ENCODE measurements around the gene PNKP.
A peak's percentile ranks its signal among the peaks of the same experiment; 100 is the strongest.

PNKP gene

DNA sequence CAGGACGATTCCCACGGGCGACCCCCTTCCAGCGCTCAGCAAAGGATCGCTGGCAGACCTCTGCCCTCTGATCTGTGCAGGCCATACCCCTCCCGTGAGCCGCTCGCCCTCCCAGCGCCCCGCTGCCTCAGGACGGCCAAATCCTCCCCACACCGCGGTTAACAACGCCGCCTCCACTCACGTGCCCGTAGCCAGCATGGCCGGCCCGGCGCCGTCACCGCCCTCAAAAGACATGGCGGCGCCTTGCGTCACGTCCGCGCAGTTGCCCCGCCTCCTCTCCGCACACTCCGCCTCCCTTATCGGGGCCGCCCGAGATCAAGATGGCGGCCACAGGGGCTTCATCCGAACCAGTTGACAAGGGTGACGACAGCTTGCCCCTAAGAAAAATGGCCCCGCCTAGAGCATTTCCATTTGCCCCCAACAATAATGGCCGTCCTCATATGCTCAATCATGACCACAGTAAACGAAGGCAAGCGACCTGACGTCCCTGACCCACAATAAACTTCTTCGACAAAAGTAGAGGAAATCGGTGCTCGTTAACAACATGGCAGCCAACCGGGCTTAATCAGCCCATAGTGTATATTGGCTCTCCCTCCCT lies 9.1 kb upstream of the PNKP start:
- peak overlapping the region; percentile 98 for H3K4me3 ChIP-seq (ENCODE audit: low read depth, low read length)

DNA sequence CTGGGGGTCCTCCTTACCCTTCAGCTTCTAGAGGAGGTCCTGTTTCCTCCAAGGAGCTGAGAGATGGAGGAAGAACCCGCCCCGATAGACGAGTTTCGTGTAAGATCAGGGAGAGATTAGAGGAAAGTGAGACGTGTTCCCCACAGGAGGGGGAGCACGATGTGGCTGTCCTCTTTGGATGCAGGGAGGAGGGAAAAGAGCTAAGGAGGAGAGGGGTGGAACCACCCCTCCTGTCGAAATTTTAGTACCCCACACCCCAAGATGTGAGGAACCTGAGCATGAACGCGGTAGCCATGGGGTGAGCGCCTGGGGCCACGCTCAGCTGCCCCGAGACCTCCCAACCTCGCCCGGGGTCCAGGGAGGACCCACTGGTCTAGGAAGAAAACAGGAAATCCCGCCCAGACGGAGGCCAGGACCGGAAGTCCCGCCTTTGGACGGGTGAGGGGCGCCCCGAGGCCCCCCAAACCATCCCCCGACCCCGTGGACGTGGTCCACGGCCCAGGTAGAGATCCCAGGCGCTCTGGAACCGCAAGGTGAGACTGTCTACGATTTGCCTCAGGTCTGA lies 8.6 kb upstream of the PNKP start:
- peak overlapping the region; percentile 98 for H3K4me3 ChIP-seq (ENCODE audit: low read depth, low read length)

DNA sequence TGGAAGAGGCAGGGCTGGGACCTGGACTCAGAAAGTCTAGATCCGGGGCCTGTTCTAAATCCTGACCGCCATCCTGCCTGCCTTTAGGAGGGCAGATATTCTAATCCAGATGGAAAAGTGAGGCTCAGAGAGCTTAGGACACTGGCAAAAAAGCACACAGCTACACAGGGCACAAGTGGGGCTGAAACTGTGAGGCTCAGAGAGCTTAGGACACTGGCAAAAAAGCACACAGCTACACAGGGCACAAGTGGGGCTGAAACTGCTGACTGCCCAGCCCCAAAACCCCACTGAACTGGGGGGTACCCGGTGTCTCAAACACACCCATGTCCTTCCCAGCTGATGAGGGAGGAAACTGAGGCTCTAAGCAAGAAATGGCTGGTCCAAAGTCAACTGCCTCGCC lies 7.8 kb upstream of the PNKP start:
- peak overlapping the region; percentile 98 for H3K4me3 ChIP-seq (ENCODE audit: low read depth, low read length)

DNA sequence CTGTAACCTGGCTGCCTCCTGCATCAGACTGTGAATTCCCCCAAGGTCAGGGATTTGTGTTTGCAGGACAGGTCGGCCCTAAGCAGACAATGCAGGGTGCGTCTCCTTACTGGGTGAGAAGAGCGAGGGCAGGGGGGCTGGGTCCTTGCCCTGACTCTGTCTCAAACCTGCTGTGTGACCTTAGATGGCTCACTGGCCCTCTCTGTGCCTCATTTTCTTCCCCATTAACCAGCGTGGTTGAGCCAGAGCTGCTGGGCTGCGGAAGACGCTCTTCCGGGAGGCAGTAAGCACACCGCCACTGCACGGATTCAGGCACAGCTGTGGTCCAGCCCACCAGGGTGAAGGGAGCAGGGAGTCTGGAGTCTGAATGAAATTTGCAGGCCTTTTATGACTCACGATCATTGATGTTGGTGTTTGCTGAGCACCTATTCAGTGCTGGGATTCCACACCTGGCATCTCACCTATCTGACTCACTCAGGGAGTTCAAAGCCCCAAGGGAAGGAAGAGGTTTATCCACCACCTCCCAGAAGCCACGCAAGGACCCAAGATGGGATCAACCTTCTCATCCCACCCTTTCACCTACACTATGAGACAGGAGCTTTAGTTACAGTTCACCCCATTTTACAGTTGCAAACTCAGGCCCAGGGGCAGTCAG lies 7.3 kb upstream of the PNKP start:
- H3K4me3 ChIP-seq (ENCODE audit: low read depth, low read length), result no peak overlapping the region

DNA sequence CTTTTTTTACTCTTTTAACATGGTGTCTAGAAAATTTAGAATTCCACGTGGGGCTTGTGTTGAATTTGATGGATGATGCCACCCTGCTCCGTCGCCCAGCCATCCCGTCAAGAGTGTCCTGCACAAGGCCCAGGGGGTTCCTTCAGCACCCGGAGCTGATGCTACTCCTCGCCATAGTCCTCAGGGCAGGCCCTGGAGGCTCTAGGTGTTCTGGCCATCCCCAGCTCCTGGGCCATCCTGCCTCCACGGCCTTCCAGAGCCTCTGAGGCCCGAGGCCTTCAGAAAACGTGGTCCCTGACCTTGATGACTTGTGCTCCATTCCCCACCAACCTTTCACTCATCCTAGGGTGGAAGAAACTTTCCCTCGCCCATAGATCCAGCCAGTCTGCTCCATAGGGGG lies 6.5 kb upstream of the PNKP start:
- no peak overlapping the region for H3K4me3 ChIP-seq (ENCODE audit: low read depth, low read length)

DNA sequence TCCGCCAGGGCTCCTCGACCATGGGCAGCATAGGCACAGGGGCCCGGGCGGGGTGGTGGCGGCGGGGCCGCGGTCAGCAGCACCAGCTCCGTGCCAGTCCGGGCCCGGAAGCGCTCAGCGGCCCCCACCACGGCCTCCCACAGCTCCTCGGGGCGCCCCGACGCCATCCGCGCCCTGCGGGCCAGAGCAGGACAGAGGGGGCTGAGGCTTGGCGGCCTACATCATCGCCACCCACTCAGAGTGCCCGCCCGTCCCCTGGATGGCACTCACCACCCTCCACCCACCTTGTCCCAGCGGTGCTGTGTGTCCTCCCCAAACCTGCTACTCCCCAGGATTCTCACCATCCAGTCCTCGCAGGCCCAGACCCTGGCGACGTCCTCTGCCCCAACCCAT lies 5.7 kb upstream of the PNKP start:
- H3K4me3 ChIP-seq (ENCODE audit: low read depth, low read length), result no peak overlapping the region

DNA sequence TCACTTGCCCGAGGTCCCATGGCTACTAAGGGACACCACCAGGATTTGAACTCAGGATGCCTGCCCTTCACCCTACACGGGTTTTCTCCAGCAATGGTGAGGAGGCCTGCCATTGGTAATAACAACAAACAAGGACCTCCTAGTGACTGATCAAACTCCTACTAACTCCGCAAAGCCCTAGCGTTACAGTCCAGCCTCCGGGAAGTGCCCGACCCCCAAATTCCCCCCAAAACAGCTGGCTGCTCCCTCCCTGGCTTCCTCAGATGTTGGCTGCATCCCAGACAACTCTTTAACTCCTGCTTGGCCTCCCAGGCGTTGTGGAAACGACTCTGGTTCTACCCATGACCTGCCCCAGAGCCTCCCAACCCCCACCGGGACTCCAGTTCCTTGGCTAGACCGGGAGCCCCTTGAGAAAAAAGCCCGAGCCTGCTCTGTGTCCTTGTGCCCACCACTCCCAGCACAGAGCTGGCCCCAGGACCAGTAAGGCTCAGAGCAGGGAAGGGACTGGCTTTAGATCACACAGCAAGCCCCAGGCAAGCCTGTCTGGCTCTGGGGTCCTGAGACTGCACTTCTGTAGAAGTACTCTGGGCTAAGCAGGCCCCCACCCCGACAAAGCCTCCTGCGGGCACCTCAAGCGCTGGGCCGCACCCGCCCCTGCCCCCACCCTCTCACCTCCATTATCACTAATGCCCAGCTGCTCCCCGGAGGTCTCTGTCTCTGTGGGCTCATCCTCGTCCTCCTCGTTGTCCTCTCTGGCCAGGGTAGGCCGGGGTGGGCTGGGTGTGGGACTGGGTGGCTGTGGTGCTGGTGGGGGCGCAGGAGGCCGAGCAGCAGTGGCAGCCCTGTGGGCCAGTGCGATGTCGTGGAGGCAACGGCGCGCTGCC lies 5.1 kb upstream of the PNKP start:
- H3K4me3 ChIP-seq (ENCODE audit: low read depth, low read length), result no peak overlapping the region

DNA sequence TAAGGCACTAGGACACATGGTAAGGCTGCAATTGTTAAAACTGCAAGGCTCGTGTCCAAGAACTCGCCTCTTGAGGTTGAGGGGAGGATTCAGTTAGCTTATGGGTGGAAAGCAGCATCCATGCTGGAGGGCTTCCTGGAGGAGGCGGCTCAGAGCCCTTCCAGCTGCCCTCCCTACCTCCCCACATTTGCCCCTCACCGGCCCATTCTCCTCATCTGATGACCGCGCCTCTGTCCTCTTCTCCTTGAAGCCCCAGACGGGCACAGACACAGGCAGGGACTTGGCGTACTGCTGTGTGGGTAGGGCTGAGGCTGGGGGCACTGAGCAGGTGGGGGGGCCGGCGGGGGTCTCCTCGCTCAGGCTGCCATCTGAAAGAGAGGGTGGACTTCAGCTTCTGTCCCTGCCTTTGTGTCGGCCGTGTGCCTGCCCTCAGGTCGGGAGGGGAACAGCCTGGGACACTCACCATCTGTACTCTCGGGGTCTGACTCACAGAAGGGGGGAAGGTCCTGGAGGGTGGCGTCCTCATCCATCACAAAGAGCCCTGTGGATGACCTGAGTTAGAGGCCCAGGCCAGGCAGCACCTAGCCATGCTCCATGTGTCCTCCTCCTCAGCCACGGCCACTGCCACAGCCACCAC lies 4.1 kb upstream of the PNKP start:
- no peak overlapping the region for H3K4me3 ChIP-seq (ENCODE audit: low read depth, low read length)

DNA sequence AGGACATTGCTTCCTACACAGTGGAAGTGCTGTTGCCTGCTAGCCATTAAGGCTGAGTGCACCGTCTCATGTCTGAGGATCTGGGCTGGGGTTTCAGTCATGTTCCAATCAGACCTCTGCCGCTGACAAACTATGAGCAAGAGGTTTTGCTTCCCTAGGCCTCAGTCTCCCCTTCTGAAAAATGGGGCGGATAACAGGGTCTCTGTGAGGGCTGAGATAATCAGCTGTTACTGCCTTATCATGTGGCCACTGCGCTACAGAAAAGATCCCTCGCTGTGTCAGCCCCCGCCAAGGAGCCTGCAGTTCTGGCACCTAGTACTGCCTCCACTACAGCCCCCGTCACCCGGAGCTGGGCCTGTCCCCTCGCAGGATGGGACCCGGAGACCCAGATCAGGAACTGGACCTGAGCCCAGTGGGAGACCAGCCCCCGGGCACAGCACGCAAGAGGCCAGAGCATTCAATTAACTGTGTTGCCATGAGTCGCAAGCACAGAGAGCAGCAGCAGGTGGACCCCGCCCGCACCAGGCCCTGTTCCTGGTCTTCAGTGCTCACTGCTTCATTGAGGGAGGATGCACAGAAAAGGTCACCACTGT lies 3.0 kb upstream of the PNKP start:
- H3K4me3 ChIP-seq (ENCODE audit: low read depth, low read length), result peak overlapping the region; percentile 54

DNA sequence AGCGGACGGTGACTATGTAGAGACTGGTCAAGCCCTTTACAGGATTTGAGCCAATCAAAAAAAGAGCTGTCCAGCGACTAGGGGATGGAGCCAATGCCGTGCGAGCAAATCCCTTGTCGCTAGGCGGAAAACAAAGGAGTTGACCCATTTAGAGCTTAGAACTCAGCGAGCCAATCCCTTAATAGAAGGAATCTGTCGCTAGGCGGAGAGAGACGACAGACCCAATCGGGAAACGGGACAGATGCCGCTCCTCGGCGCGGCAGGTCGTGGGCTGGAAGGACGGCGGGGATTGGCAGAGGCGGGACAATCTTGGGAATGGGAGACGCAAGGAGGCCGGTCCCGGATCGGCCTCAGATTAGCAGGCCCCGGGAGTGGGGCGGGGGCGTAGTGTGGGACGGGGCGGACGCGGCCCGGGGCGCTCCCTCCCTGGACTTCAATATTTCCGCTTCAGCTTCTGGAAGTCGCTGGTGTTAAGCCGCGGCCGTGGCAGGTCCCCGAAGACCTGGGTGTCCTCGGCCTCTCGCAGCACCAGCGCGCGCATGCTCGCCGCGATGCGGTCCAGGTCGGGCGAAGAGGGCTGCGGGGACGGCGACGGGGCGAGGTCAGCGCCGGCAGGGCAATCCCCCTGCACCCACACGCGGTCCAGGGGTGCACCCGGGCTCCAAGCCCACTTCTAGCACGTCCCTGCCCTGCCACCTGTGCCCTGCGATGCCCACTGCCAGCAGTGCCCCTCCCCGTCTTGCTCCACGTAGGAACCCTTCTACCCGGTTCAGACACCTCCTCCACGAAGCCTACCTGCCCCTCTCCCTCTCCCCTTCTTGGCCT lies 2.3 kb upstream of the PNKP start:
- peak overlapping the region; percentile 54 for H3K4me3 ChIP-seq (ENCODE audit: low read depth, low read length)

DNA sequence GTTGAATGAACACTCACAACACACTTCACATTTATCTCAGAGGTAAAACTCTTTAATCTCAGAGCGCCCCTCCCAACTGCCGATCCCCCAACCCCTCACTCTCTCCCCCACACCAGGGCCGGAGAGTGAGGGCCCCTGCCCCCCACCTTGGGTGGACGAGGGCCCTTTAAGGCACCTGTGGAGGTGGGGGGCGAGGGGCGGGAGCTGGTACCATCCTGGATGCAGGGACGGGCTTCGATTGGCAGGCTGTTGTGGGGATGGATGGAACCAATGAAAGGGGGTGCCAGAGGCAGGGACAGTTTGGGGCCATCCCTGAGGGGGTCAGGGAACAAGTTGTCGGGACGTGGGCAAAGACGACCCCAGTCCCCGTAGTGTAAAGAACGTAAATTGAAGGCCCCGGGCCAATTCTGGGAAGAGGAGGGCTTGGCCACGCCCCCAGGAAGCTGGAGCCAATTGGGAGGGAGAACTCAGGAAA lies 1.7 kb upstream of the PNKP start:
- no peak overlapping the region for H3K4me3 ChIP-seq (ENCODE audit: low read depth, low read length)

DNA sequence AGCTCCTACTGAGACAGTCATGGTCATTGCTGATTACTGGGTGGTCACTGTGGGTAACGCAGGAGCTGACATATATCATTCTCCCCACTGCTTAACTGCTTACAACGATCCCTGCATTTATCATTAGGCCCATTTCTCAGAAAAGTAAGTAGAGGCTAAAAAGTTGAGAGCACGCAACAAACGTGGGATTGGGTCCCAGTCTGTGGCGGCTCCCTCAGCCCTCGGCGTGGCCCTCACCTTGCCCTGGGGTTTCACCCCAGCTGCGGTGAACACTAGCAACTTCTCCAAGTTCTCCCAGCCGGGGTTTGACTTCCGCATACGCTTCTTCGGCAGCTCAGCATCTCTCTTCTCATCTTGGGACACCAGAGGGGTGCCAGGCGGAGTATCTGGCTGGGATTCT lies 2.5 kb downstream of the PNKP start:
- no peak overlapping the region for H3K4me3 ChIP-seq (ENCODE audit: low read depth, low read length)

DNA sequence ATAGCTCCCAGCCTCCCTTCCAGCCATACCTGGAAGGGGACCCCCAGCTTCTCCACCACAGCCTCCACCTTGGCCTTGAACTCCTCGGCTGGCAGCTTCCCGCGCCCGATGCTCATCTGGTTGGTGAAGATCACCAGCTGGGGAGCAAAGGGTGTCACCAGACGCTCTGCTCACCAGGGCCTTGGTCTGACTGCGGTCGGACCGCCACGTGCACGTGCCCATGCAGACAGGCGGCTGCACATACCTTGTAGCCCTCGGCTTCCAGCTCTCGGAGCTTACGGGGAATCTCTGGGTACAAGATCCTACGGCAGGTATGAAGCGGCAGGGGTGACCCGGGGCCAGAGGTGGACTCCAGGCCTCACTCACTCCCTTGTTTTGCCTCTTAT lies 3.4 kb downstream of the PNKP start:
- no peak overlapping the region for H3K4me3 ChIP-seq (ENCODE audit: low read depth, low read length)

DNA sequence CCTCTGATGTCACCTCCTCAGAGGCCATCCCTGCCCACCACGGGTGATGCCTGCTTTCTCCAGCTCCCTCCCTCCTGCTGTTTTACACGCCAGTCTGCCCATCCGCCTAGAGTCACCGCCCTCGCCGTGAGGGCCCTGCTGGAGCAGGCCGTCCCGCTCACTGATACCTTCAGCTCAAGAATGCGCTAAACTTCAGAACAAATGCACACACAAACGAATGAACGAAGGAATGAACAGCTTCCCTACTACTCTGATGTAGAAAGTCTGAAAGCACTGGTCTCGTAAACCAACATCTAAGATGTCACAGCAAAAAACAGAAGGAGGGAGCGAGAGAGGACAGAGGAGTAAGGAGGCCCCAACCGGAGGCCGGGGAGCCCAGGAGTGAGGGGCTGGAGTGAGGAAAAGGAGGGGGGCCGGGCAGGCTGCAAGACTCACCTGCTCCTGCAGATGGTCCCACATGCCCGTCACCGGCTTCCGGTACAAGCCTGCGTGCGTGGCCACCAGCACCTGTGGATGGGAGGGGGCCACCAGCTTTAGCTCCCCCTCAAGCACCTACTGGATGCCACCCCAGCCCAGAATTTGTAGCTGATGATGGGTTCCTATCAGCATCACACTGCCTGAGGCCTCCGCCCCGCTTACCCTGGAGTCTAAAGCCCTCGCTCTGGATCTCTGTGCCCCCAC lies 4.0 kb downstream of the PNKP start:
- H3K4me3 ChIP-seq (ENCODE audit: low read depth, low read length), result no peak overlapping the region

DNA sequence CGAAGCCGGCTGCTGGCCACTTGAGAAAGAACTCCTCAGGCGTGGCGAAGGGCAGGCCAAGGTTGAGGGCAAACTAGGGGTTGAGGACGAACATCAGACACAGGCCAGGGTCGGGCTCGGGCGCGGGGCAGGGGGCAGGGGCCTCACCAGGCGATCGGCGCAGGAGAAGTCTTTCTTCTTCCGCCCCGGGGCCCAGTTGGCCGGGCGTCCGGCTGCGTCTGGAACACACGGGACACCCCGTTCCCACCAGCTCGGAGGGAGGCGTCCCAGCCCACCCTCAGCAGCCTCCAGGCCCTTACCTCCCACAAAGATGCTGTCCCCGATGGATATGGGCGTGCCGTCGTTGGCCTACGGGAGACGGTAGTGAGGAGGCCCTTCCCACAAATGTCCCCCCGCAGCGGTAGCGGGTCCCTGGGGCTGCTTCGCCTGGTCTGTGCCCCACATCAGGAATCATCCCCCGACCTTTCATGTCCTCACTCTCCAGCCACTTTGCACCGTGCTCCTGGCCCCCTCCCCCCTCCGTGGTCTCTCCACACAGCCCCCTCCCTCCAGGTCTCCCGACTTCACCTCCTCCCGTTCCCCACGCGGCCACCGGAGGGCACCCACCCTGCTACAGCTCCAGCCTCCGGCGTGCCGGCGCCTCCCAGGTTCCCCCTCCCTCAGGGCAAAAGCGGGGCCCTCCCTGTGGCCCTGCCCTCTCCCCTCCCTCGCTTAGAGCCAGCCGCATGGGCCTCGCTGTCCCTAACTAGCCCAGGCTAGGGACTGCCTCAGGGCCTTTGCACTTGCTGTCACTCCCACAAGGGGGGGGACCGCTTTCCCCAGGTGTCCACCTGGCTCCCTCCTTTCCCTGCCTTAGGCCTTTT lies 4.8 kb downstream of the PNKP start:
- H3K4me3 ChIP-seq (ENCODE audit: low read depth, low read length), result no peak overlapping the region

DNA sequence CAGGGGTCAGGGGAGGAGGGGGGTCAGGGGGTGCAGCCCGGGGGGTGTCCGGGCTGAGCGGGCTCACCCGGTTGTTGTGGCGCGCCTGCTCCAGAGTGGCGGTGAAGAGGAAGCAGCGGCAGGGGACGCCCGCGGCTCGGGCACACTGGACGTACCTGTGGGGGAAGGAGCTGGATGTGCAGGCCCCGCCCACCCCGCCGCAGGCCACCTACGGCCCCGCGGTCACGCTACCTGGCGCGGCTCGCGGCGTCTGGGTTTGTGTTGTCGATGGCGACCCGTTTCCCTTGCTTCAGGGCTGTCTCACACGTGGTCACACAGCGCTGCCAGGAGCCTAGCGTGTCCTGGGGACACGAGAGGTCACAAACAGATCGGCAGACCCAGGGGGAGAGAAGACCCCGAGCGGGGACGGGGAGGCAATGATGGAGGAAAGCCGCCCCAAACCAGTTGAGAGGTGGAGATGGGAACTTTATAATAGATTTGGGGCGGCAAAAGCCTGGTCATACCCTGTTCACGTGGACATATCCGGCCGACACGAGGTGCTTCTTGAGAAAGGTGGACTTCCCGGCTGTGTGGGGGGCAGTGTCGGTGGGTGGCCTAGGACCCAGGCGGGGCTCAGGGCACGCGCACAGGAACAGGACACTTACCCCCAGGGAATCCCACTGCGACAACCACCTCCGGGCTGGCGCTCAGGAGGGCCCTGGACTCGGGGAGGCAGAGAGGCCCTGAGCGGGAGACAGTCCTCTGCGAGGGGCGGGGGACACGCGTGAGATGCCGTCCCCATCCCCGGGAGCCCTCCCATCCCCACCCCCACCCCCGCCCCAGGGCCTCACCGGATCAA lies 5.6 kb downstream of the PNKP start:
- H3K4me3 ChIP-seq (ENCODE audit: low read depth, low read length), result no peak overlapping the region

DNA sequence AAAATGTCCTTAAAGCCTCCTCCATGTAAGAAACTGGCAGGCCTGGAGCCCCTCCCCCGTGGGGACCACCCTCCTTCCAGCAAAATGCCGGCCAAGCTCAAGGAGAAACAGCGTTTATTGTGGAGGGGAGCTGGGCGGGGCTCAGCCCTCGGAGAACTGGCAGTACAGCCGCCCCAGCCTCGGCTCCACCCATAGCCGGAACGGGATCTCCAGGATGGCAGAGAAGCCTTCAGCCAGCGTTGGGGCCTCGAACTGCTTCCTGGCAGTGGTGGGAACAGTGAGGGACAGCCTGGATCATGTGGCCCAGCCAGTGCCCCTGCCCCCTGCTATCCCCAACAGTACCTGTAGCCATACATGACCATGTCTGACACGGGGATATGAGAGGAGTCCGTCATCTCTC lies 6.3 kb downstream of the PNKP start:
- no peak overlapping the region for H3K4me3 ChIP-seq (ENCODE audit: low read depth, low read length)

Measured in iPS-11a (cell line).